ENCODE measurements around the gene ITIH1. TPM values are rescaled to one million over a fixed set of nuclear protein-coding genes. Genes with fewer than 3 reads are reported as not detected.

Gene ITIH1
- total and polyA plus RNA-seq, 2 donors (not counting 3 experiments of a cell fraction or from before 2014, with no cell fraction given), result not detected

- Histone ChIP-seq H3K4me3 (replicated peaks in 1 of 3; ENCODE audit: insufficient read depth in 1 of 3, low read depth in 1 of 3, low read length in 3 of 3) (no peak overlapping the region), H3K27me3 (ENCODE audit: control insufficient read depth in 2 of 2, insufficient read depth in 2 of 2, low read length in 2 of 2) (no peaks in the 10 kb centered on the region), H3K9ac (replicated peaks; ENCODE audit: extremely low read depth, insufficient read depth, low read length) (no peak overlapping the region), H3K27ac (ENCODE audit: insufficient read depth, low read depth, low read length) (no peak overlapping the region), H2AFZ (ENCODE audit: low read depth, low read length) (no peak overlapping the region), H3K4me1 (ENCODE audit: control insufficient read depth, extremely low read depth, insufficient read depth, low read length) (peaks cover 6% of the 10 kb centered on the region), H3K4me2 (ENCODE audit: insufficient read depth, low read length) (no peak overlapping the region), H3K79me2 (ENCODE audit: control insufficient read depth, insufficient read depth, low read length) (no peaks in the 10 kb centered on the region), H3K36me3 (ENCODE audit: control insufficient read depth in 2 of 2, extremely low read depth in 1 of 2, insufficient read depth in 2 of 2, low read length in 2 of 2) (no peaks in the 10 kb centered on the region), H3K9me1 (replicated peaks; ENCODE audit: control insufficient read depth, extremely low read depth, insufficient read depth, low read length) (no peaks in the 10 kb centered on the region), H4K20me1 (replicated peaks; ENCODE audit: control insufficient read depth, extremely low read depth, insufficient read depth, low read length) (no peaks in the 10 kb centered on the region), H3K9me3 (replicated peaks; ENCODE audit: control insufficient read depth, insufficient read depth, low read length) (no peaks in the 10 kb centered on the region)
- BruUV-seq (replicated peaks), result no TSS peak
- intact Hi-C loops (cut with micrococcal nuclease) (no loop called here), dilution Hi-C loops (cut with MboI; ENCODE audit: extremely low pct_ligation_motif_present, low sequenced_read_pairs) (no loop called here)
- FAIRE-seq (no peak), DNase-seq (ENCODE audit: low read depth, low spot score) (no peak)
- TF ChIP-seq FOS (IDR thresholded peaks at IDR 0.05; ENCODE audit: borderline replicate concordance, insufficient read depth, low read length) (no peak), POLR2AphosphoS5 (IDR thresholded peaks at IDR 0.05; ENCODE audit: insufficient read depth, low read depth, low read length) (no peak), CTCF (IDR thresholded peaks at IDR 0.05; ENCODE audit: extremely low read depth in 1 of 2, insufficient read depth in 1 of 2, low read depth in 1 of 2, low read length in 2 of 2) (no peak), POLR2A (IDR thresholded peaks at IDR 0.05; ENCODE audit: low read depth, low read length) (no peak), MAX (IDR thresholded peaks at IDR 0.05; ENCODE audit: insufficient read depth, insufficient read length) (no peak), MYC (IDR thresholded peaks at IDR 0.05; ENCODE audit: low read depth, low read length) (no peak), EZH2 (IDR thresholded peaks at IDR 0.05; ENCODE audit: borderline replicate concordance, low read depth, low read length, severe bottlenecking) (no peak), GATA2 (IDR thresholded peaks at IDR 0.05; ENCODE audit: insufficient read depth, insufficient read length, low read depth, low read length) (no peak), JUN (IDR thresholded peaks at IDR 0.05; ENCODE audit: borderline replicate concordance, insufficient read depth, insufficient read length, low read depth) (no peak)
- ChIA-PET POLR2A (no interaction called here), CTCF (interaction anchor here (2.9 kb wide), 1 partner anchor 12 kb away, joined by 11 read pairs; no protein-coding TSS in a partner anchor)
These were observed 50.0 kb downstream of the ITIH1 start for GRCh38 chr3:52827441-52827840.

Measured in endothelial cell of umbilical vein (primary cell).